GM12874 (cell line): ENCODE results near the gene SLC46A3.

Experiments
- TF ChIP-seq, protein P1 (sequence below): IDR thresholded peaks from 2 replicates; pipeline ENCODE4 v1.5.1; 2011; ENCODE audit warnings: low read depth, mild to moderate bottlenecking, control low read depth, low read length, moderate library complexity; ENCODE audit not compliant: insufficient read depth

Gene SLC46A3

GRCh38 chr13:28671126-28671792 is 47.5 kb downstream of the SLC46A3 start:
- TF ChIP-seq, protein P1, sequence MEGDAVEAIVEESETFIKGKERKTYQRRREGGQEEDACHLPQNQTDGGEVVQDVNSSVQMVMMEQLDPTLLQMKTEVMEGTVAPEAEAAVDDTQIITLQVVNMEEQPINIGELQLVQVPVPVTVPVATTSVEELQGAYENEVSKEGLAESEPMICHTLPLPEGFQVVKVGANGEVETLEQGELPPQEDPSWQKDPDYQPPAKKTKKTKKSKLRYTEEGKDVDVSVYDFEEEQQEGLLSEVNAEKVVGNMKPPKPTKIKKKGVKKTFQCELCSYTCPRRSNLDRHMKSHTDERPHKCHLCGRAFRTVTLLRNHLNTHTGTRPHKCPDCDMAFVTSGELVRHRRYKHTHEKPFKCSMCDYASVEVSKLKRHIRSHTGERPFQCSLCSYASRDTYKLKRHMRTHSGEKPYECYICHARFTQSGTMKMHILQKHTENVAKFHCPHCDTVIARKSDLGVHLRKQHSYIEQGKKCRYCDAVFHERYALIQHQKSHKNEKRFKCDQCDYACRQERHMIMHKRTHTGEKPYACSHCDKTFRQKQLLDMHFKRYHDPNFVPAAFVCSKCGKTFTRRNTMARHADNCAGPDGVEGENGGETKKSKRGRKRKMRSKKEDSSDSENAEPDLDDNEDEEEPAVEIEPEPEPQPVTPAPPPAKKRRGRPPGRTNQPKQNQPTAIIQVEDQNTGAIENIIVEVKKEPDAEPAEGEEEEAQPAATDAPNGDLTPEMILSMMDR: no peak

DNA sequence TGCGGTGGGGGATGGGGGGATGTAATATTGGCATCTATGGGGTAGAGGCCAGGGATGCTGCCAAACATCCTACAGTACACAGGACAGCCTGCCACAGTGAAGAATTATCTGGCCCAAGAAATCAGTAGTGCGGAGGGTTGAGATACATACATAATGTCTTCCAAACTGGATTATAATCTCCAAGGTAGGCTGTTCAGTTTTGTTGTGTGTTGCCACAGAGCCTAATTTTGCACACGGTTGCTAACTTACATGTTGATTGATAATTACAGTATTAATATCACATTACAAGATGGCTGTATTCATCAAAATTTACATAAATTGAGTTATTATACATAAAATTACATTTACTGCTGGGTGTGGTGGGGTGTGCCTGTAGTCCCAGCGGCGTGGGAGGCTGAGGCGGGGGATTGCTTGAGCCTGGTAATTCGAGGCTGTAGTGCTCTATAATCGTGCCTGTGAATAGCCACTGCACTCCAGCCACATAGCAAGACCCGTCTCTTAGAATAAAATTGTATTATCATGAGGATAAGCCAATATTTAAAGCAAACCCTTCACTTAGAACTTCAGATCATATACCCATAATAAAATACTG is 51.8 kb downstream of the SLC46A3 start:
- TF ChIP-seq, protein P1: no peak

DNA sequence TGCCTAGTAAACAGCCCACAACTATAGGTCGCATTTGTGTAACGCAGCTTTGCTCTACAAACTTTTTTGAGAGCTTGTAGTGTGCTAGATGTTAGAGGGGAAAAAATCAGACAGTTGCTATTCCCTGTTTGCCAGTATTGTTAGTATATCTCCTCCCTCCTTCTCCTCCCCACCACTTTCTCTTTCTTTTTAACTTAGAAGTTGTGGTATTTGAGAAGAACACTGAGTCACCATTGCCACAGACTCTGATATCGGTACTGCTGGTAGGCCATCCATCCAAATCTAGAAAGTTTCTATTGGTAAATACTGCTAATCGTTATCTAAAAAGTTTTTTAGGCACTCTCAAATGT is 59.2 kb downstream of the SLC46A3 start:
- TF ChIP-seq, protein P1: no peak

GRCh38 chr13:28658796-28659620 is 59.8 kb downstream of the SLC46A3 start, which contains the start of gene POMP:
Gene POMP (plus strand): TSS chr13:28659130. CDS start chr13:28659185, 55 bp downstream.
- TF ChIP-seq, protein P1: no peak

DNA sequence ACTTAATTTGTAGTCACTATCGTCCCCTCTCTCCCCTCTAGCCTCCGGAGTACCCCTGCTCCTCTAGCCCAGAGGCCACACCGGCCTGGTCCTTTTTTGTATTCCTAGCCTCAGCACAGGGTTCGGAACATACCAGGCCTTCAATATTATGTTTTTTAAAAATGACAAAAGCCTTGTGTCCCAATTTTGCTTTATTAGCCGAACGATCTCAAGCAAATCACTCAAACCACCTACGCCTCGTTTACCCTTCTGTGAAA is 60.3 kb downstream of the SLC46A3 start:
- TF ChIP-seq, protein P1: no peak

GRCh38 chr13:28657784-28658538 is 60.8 kb downstream of the SLC46A3 start:
- TF ChIP-seq, protein P1: no peak

GRCh38 chr13:28655561-28655960 is 63.2 kb downstream of the SLC46A3 start:
- TF ChIP-seq, protein P1: no peak
